ENCODE data around the gene PPP5C.
"Not testable (repeated sequence)": the region's sequence is repeated elsewhere in the genome, so short reads cannot be mapped to it uniquely, and the experiment has no call there.

Gene PPP5C

GRCh38 chr19:46309056-46309455, 37.8 kb upstream of the PPP5C start:
- Histone ChIP-seq H3K36me3 (ENCODE audit: low read length) (no peaks in the 10 kb centered on the region), H3K4me2 (ENCODE audit: low read depth, low read length, poor library complexity, severe bottlenecking) (no peak overlapping the region), H3K9me2 (replicated peaks; ENCODE audit: insufficient read depth, low read length) (no peaks in the 10 kb centered on the region), H3F3A (ENCODE audit: insufficient read depth) (no peaks in the 10 kb centered on the region), H3K9ac (ENCODE audit: low read length) (no peak overlapping the region), H3K4me3 (ENCODE audit: insufficient read depth, low read length, poor library complexity, severe bottlenecking) (no peak overlapping the region), H2AFZ (ENCODE audit: low read depth, low read length, severe bottlenecking) (no peak overlapping the region), H3K79me2 (ENCODE audit: insufficient read depth, low read length) (no peaks in the 10 kb centered on the region), H3K9me3 (ENCODE audit: insufficient read depth, low read length) (no peaks in the 10 kb centered on the region), H3K27me3 (ENCODE audit: low read length) (no peaks in the 10 kb centered on the region), H3K27ac (ENCODE audit: low read depth, low read length) (no peak overlapping the region), H4K20me1 (ENCODE audit: low read depth, low read length) (no peaks in the 10 kb centered on the region)
- TF ChIP-seq, protein P1, sequence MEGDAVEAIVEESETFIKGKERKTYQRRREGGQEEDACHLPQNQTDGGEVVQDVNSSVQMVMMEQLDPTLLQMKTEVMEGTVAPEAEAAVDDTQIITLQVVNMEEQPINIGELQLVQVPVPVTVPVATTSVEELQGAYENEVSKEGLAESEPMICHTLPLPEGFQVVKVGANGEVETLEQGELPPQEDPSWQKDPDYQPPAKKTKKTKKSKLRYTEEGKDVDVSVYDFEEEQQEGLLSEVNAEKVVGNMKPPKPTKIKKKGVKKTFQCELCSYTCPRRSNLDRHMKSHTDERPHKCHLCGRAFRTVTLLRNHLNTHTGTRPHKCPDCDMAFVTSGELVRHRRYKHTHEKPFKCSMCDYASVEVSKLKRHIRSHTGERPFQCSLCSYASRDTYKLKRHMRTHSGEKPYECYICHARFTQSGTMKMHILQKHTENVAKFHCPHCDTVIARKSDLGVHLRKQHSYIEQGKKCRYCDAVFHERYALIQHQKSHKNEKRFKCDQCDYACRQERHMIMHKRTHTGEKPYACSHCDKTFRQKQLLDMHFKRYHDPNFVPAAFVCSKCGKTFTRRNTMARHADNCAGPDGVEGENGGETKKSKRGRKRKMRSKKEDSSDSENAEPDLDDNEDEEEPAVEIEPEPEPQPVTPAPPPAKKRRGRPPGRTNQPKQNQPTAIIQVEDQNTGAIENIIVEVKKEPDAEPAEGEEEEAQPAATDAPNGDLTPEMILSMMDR (IDR thresholded peaks at IDR 0.05; ENCODE audit: insufficient read depth, low read length, poor library complexity, severe bottlenecking) = no peak
- no peak for TF ChIP-seq EZH2phosphoT487 (conservative IDR thresholded peaks at IDR 0.05; ENCODE audit: low read length)

GRCh38 chr19:46311444-46311843, 35.4 kb upstream of the PPP5C start:
- no peaks in the 10 kb centered on the region for H3K27me3 ChIP-seq (ENCODE audit: low read length)
- H3K9me2 ChIP-seq (replicated peaks; ENCODE audit: insufficient read depth, low read length) = no peaks in the 10 kb centered on the region
- TF ChIP-seq EZH2phosphoT487 (conservative IDR thresholded peaks at IDR 0.05; ENCODE audit: low read length) = no peak
- TF ChIP-seq, protein P1 (IDR thresholded peaks at IDR 0.05; ENCODE audit: insufficient read depth, low read length, poor library complexity, severe bottlenecking) = no peak
- H4K20me1 ChIP-seq (ENCODE audit: low read depth, low read length) = no peaks in the 10 kb centered on the region
- H3K4me2 ChIP-seq (ENCODE audit: low read depth, low read length, poor library complexity, severe bottlenecking) = no peak overlapping the region
- no peak overlapping the region for H3K4me3 ChIP-seq (ENCODE audit: insufficient read depth, low read length, poor library complexity, severe bottlenecking)
- no peaks in the 10 kb centered on the region for H3F3A ChIP-seq (ENCODE audit: insufficient read depth)
- no peaks in the 10 kb centered on the region for H3K79me2 ChIP-seq (ENCODE audit: insufficient read depth, low read length)
- no peaks in the 10 kb centered on the region for H3K36me3 ChIP-seq (ENCODE audit: low read length)
- no peak overlapping the region for H3K9ac ChIP-seq (ENCODE audit: low read length)
- H2AFZ ChIP-seq (ENCODE audit: low read depth, low read length, severe bottlenecking) = no peak overlapping the region
- H3K9me3 ChIP-seq (ENCODE audit: insufficient read depth, low read length) = no peaks in the 10 kb centered on the region
- no peak overlapping the region for H3K27ac ChIP-seq (ENCODE audit: low read depth, low read length)

- H3K4me3 ChIP-seq (ENCODE audit: insufficient read depth, low read length, poor library complexity, severe bottlenecking); H2AFZ ChIP-seq (ENCODE audit: low read depth, low read length, severe bottlenecking); H3K4me2 ChIP-seq (ENCODE audit: low read depth, low read length, poor library complexity, severe bottlenecking); H3K27ac ChIP-seq (ENCODE audit: low read depth, low read length); H3K9ac ChIP-seq (ENCODE audit: low read length); H3K9me3 ChIP-seq (ENCODE audit: insufficient read depth, low read length); H3K36me3 ChIP-seq (ENCODE audit: low read length); H4K20me1 ChIP-seq (ENCODE audit: low read depth, low read length); H3K79me2 ChIP-seq (ENCODE audit: insufficient read depth, low read length); H3K27me3 ChIP-seq (ENCODE audit: low read length); H3F3A ChIP-seq (ENCODE audit: insufficient read depth); H3K9me2 ChIP-seq (replicated peaks; ENCODE audit: insufficient read depth, low read length): not testable (repeated sequence)
Observed at GRCh38 chr19:46313540-46314469, 33.1 kb upstream of the PPP5C start.

DNA sequence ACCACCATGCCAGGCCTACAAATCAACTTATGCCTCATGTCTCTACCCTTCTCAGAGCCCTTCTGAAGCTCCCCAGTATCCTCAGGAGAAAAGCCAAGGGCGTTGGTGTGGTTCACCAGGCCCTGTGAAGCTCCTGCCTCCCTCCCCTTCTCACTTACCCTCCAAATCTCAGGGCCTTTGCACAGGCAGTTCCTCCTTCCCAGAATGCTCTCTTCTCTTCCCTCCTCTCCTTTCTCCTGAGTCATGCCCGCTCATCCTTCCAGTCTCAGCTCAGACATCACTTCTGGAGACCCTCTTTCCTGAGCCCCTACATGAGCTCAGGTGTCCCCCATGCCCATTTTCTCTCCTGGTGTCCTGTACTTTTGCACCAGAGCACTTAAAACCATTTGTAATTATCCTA, 29.5 kb upstream of the PPP5C start:
- Histone ChIP-seq H3K9ac (ENCODE audit: low read length) (no peak overlapping the region), H3K9me2 (replicated peaks; ENCODE audit: insufficient read depth, low read length) (no peaks in the 10 kb centered on the region), H3K27me3 (ENCODE audit: low read length) (no peaks in the 10 kb centered on the region), H3K4me3 (ENCODE audit: insufficient read depth, low read length, poor library complexity, severe bottlenecking) (no peak overlapping the region), H3F3A (ENCODE audit: insufficient read depth) (no peaks in the 10 kb centered on the region), H3K27ac (ENCODE audit: low read depth, low read length) (no peak overlapping the region), H4K20me1 (ENCODE audit: low read depth, low read length) (no peaks in the 10 kb centered on the region), H2AFZ (ENCODE audit: low read depth, low read length, severe bottlenecking) (no peak overlapping the region), H3K36me3 (ENCODE audit: low read length) (no peaks in the 10 kb centered on the region), H3K79me2 (ENCODE audit: insufficient read depth, low read length) (no peaks in the 10 kb centered on the region), H3K9me3 (ENCODE audit: insufficient read depth, low read length) (no peaks in the 10 kb centered on the region), H3K4me2 (ENCODE audit: low read depth, low read length, poor library complexity, severe bottlenecking) (no peak overlapping the region)
- no peak for TF ChIP-seq EZH2phosphoT487 (conservative IDR thresholded peaks at IDR 0.05; ENCODE audit: low read length)
- TF ChIP-seq, protein P1 (IDR thresholded peaks at IDR 0.05; ENCODE audit: insufficient read depth, low read length, poor library complexity, severe bottlenecking) = no peak

Measured in SU-DHL-6 (cell line).